Adrenal gland (tissue), 5 donors: Measurements from ENCODE around the gene EID2B.

Experiments
- CTCF ChIP-seq, 6 experiments: fragments of 450-650 bp in 4 of 6; fragments of 200-600 bp in 2 of 6; sonication (generic) in 1 of 6; IDR thresholded peaks; 1 replicate in 5 of 6; 2 replicates in 1 of 6; pipeline versions ENCODE4 v1.5.1 to v1.8.0; 2016 to 2021; ENCODE audit warnings: antibody characterized with exemption in 6 of 6, mild to moderate bottlenecking in 2 of 6, moderate library complexity in 1 of 6
- POLR2A ChIP-seq, 2 donors: fragments of 450-650 bp; IDR thresholded peaks; one replicate each; pipeline ENCODE4 v1.6.1; 2017; ENCODE audit warnings: antibody characterized with exemption in 2 of 2, mild to moderate bottlenecking in 2 of 2, moderate library complexity in 1 of 2
- donor health status: DM: no; HTN: no; CAD: no.

- TF ChIP-seq CTCF (IDR thresholded peaks at IDR 0.05) (no peak), POLR2A (IDR thresholded peaks at IDR 0.05) (no peak)
Observed at GRCh38 chr19:39582442-39582841, 49.8 kb upstream of the EID2B start.
